SK-N-SH (cell line): Measurements from ENCODE around the gene SPIRE1.

Experiments
- CHD2 ChIP-seq: fragments of 150-350 bp; IDR thresholded peaks from 2 replicates; pipeline ENCODE4 v1.6.1; 2018; ENCODE audit warnings: low read length; ENCODE audit not compliant: partially characterized antibody
- EP300 ChIP-seq, 2 experiments: IDR thresholded peaks; 2 replicates each; pipeline versions ENCODE4 v1.4.0 to v1.6.1; 2012; ENCODE audit warnings: borderline replicate concordance in 1 of 2, low read depth in 1 of 2, low read length in 1 of 2
- EZH2phosphoT487 ChIP-seq: fragments of 200-600 bp; sonication (generic); IDR thresholded peaks from 2 replicates; pipeline ENCODE4 v1.6.1; 2017; ENCODE audit warnings: low read depth, mixed run types, mild to moderate bottlenecking, antibody characterized with exemption, moderate library complexity, borderline replicate concordance
- FOXJ3 ChIP-seq: sonication (generic); formaldehyde crosslinking; IDR thresholded peaks from 2 replicates; pipeline ENCODE4 v1.5.1; 2020; ENCODE audit warnings: mild to moderate bottlenecking, missing genetic modification reagents
- FOXM1 ChIP-seq: IDR thresholded peaks from 2 replicates; pipeline ENCODE4 v1.4.0; 2012; ENCODE audit warnings: low read depth, mild to moderate bottlenecking
- JUND ChIP-seq: IDR thresholded peaks from 2 replicates; pipeline ENCODE4 v1.4.0; 2012
- MXI1 ChIP-seq: IDR thresholded peaks from 2 replicates; pipeline ENCODE4 v1.6.1; 2012; ENCODE audit warnings: mild to moderate bottlenecking, low read depth, low read length, improper control_type of control experiment
- NFIC ChIP-seq: IDR thresholded peaks from 2 replicates; pipeline ENCODE4 v1.4.0; 2012; ENCODE audit warnings: borderline replicate concordance
- NRF1 ChIP-seq: IDR thresholded peaks from 2 replicates; pipeline ENCODE4 v1.6.1; 2012; ENCODE audit warnings: low read depth, mild to moderate bottlenecking, low read length
- POLR2AphosphoS5 ChIP-seq: IDR thresholded peaks from 2 replicates; pipeline ENCODE4 v1.6.1; 2012; ENCODE audit warnings: low read depth, low read length
- TF ChIP-seq, protein P1 (sequence below): IDR thresholded peaks from 2 replicates; pipeline ENCODE4 v1.6.1; 2012; ENCODE audit warnings: mild to moderate bottlenecking, low read depth, low read length, moderate library complexity
- TF ChIP-seq, protein P2 (sequence below): IDR thresholded peaks from 2 replicates; pipeline ENCODE4 v1.4.0; 2012; ENCODE audit warnings: low read depth, borderline replicate concordance
- TF ChIP-seq, protein P3 (sequence below): fragments of 200-600 bp; sonication (generic); IDR thresholded peaks from 2 replicates; pipeline ENCODE4 v1.6.1; 2017; ENCODE audit warnings: antibody characterized with exemption, mild to moderate bottlenecking, moderate library complexity
- TF ChIP-seq, protein P4 (sequence below): IDR thresholded peaks from 2 replicates; pipeline ENCODE4 v1.4.0; 2012; ENCODE audit warnings: low read depth

DNA sequence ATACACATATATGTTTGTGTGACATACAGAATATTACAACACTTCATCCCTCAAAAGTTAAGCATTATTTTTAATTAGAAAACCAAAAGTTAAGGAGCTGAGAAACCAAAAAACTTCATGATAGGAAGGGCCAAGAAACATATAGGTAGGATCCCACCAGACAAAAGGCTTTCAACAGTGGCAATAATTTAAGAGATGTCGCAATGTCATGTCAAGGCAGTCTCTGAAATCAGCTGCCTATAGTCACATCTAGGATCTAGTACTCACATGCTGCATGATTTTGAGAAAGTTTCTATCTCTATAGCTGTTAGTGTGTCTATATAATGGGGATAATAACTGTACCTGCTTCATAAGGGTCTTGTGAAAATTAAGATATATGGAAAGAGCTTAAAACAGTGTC, 72.7 kb downstream of the SPIRE1 start:
- TF ChIP-seq, protein P1, sequence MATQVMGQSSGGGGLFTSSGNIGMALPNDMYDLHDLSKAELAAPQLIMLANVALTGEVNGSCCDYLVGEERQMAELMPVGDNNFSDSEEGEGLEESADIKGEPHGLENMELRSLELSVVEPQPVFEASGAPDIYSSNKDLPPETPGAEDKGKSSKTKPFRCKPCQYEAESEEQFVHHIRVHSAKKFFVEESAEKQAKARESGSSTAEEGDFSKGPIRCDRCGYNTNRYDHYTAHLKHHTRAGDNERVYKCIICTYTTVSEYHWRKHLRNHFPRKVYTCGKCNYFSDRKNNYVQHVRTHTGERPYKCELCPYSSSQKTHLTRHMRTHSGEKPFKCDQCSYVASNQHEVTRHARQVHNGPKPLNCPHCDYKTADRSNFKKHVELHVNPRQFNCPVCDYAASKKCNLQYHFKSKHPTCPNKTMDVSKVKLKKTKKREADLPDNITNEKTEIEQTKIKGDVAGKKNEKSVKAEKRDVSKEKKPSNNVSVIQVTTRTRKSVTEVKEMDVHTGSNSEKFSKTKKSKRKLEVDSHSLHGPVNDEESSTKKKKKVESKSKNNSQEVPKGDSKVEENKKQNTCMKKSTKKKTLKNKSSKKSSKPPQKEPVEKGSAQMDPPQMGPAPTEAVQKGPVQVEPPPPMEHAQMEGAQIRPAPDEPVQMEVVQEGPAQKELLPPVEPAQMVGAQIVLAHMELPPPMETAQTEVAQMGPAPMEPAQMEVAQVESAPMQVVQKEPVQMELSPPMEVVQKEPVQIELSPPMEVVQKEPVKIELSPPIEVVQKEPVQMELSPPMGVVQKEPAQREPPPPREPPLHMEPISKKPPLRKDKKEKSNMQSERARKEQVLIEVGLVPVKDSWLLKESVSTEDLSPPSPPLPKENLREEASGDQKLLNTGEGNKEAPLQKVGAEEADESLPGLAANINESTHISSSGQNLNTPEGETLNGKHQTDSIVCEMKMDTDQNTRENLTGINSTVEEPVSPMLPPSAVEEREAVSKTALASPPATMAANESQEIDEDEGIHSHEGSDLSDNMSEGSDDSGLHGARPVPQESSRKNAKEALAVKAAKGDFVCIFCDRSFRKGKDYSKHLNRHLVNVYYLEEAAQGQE, result no peak
- TF ChIP-seq, protein P2, sequence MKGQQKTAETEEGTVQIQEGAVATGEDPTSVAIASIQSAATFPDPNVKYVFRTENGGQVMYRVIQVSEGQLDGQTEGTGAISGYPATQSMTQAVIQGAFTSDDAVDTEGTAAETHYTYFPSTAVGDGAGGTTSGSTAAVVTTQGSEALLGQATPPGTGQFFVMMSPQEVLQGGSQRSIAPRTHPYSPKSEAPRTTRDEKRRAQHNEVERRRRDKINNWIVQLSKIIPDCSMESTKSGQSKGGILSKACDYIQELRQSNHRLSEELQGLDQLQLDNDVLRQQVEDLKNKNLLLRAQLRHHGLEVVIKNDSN, result no peak
- TF ChIP-seq FOXM1 (no peak), POLR2AphosphoS5 (no peak), NFIC (no peak), EZH2phosphoT487 (no peak), FOXJ3 (CRISPR knock-in tag) (no peak), NRF1 (no peak), JUND (no peak), CHD2 (no peak), EP300 (IDR thresholded peaks at IDR 0.05; ENCODE audit: borderline replicate concordance in 1 of 2, low read depth in 1 of 2, low read length in 1 of 2) (no peak), MXI1 (no peak)
- TF ChIP-seq, protein P3, sequence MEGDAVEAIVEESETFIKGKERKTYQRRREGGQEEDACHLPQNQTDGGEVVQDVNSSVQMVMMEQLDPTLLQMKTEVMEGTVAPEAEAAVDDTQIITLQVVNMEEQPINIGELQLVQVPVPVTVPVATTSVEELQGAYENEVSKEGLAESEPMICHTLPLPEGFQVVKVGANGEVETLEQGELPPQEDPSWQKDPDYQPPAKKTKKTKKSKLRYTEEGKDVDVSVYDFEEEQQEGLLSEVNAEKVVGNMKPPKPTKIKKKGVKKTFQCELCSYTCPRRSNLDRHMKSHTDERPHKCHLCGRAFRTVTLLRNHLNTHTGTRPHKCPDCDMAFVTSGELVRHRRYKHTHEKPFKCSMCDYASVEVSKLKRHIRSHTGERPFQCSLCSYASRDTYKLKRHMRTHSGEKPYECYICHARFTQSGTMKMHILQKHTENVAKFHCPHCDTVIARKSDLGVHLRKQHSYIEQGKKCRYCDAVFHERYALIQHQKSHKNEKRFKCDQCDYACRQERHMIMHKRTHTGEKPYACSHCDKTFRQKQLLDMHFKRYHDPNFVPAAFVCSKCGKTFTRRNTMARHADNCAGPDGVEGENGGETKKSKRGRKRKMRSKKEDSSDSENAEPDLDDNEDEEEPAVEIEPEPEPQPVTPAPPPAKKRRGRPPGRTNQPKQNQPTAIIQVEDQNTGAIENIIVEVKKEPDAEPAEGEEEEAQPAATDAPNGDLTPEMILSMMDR, result no peak
- TF ChIP-seq, protein P4, sequence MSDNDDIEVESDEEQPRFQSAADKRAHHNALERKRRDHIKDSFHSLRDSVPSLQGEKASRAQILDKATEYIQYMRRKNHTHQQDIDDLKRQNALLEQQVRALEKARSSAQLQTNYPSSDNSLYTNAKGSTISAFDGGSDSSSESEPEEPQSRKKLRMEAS, result no peak
